Adrenal gland (tissue), 5 donors: Measurements from ENCODE around the gene GPC5.

Experiments used
- POLR2A ChIP-seq, 2 donors: fragments of 450-650 bp; IDR thresholded peaks; one replicate each; pipeline ENCODE4 v1.6.1; 2017; ENCODE audit warnings: antibody characterized with exemption in 2 of 2, mild to moderate bottlenecking in 2 of 2, moderate library complexity in 1 of 2
- TF ChIP-seq, protein P1 (sequence below), 6 experiments: fragments of 450-650 bp in 4 of 6; fragments of 200-600 bp in 2 of 6; sonication (generic) in 1 of 6; IDR thresholded peaks; 1 replicate in 5 of 6; 2 replicates in 1 of 6; pipeline versions ENCODE4 v1.5.1 to v1.8.0; 2016 to 2021; ENCODE audit warnings: antibody characterized with exemption in 6 of 6, mild to moderate bottlenecking in 2 of 6, moderate library complexity in 1 of 6
- donor health status: DM: no; HTN: no; CAD: no.

DNA sequence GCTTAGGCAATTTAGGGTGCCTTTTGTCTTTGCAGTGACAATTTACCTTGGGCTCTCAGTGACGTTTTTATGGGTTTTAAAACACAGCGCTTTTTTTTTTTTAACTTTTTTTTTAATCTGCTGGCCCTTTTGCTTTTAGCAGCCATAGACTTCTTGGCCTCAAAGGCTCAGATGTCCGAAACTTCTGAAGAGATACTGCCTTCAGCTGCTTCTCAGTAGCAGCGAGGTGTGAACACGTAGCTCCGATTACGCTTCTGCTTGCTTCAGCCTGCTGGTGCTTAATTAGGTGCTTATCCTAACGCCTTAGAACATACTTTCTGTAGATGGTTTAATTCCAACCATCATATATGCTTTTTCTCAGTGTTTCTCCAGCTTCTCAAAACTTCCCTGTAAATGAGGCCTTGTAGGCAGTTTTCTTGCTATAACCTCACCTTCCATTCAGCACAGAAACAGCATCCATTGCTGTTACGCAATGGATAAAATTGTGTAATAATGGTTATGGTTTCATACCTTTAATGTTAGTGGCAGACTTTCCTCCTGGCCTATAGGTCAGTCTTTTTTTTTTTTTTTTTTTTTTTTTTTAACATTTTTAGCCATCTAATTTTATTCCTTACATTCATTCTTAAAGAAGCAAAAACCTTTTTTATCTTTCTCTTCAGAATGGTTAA, 723.9 kb downstream of the GPC5 start:
- no peak for TF ChIP-seq POLR2A (IDR thresholded peaks at IDR 0.05)
- TF ChIP-seq, protein P1, sequence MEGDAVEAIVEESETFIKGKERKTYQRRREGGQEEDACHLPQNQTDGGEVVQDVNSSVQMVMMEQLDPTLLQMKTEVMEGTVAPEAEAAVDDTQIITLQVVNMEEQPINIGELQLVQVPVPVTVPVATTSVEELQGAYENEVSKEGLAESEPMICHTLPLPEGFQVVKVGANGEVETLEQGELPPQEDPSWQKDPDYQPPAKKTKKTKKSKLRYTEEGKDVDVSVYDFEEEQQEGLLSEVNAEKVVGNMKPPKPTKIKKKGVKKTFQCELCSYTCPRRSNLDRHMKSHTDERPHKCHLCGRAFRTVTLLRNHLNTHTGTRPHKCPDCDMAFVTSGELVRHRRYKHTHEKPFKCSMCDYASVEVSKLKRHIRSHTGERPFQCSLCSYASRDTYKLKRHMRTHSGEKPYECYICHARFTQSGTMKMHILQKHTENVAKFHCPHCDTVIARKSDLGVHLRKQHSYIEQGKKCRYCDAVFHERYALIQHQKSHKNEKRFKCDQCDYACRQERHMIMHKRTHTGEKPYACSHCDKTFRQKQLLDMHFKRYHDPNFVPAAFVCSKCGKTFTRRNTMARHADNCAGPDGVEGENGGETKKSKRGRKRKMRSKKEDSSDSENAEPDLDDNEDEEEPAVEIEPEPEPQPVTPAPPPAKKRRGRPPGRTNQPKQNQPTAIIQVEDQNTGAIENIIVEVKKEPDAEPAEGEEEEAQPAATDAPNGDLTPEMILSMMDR (IDR thresholded peaks at IDR 0.05) = no peak
